HCT116 (cell line): ENCODE data around the gene GATAD2B. TPM values are rescaled to one million over a fixed set of nuclear protein-coding genes. Genes with fewer than 3 reads are reported as not detected.

ENCODE experiments used
- ATAC-seq: fragments of 200-7000 bp; cut with Tn5 transposase; 2 replicates; pipeline ENCODE4 v1.9.1; 2020; ENCODE audit warnings: mild to moderate bottlenecking, moderate library complexity
- BruUV-seq: library from RNA; stranded (reverse); fragments of 400-500 nt; replicated peaks from 2 replicates; lab custom pipeline; 2021; lab: Mats Ljungman, UMichigan
- CTCF ChIA-PET: fragments of 300-600 bp; sonication (Branson Sonifier 250); formaldehyde crosslinking; loops from one replicate; lab custom pipeline; 2021; ENCODE audit warnings: antibody characterized with exemption; lab: Charles Lee
- POLR2A ChIA-PET: fragments of 300-600, 350-600 bp; sonication (Branson Sonifier 250); formaldehyde crosslinking; loops from one replicate; lab custom pipeline; 2021; ENCODE audit warnings: antibody characterized with exemption; lab: Charles Lee
- RAD21 ChIA-PET, 2 experiments: fragments of 300-600 bp; sonication (Branson Sonifier 250); formaldehyde crosslinking; loops; one replicate each; lab custom pipeline; 2023; ENCODE audit warnings: low total read pairs in 2 of 2; ENCODE audit not compliant: uncharacterized antibody in 2 of 2, unreplicated experiment in 2 of 2, low non-redundant PET in 1 of 2; lab: Charles Lee
- DNase-seq: peaks from one replicate; pipeline ENCODE4 v3.0.0-alpha.2; 2010; ENCODE audit warnings: low read depth, low spot score
- H2AFZ ChIP-seq: fragments of 200-600 bp; shearing (Covaris generic), sonication (generic); 2 replicates; pipeline ENCODE4 v1.6.1; 2017; ENCODE audit warnings: low read depth, mixed run types, mixed read lengths, antibody characterized with exemption, low read length; ENCODE audit not compliant: poor library complexity, severe bottlenecking
- H3K27ac ChIP-seq: 2 replicates; pipeline ENCODE4 v1.5.1; 2012; ENCODE audit warnings: low read depth, low read length
- H3K27me3 ChIP-seq: fragments of 200-600 bp; sonication (generic); 2 replicates; pipeline ENCODE4 v1.6.1; 2016; ENCODE audit warnings: mixed run types, low read length, mixed read lengths; ENCODE audit not compliant: insufficient read depth
- H3K36me3 ChIP-seq, 2 experiments: fragments of 200-500 bp in 1 of 2; fragments of 200-600 bp in 1 of 2; sonication (Bioruptor generic) in 1 of 2; sonication (generic) in 1 of 2; 2 replicates each; pipeline versions ENCODE4 v1.5.1 to v1.6.1; 2014 to 2016; ENCODE audit warnings: low read length in 2 of 2, inconsistent platforms in 1 of 2, mixed read lengths in 1 of 2, mixed run types in 1 of 2; ENCODE audit not compliant: insufficient read depth in 2 of 2, control insufficient read depth in 1 of 2
- H3K4me1 ChIP-seq, 2 experiments: fragments of 200-600 bp in 1 of 2; sonication (generic) in 1 of 2; 2 replicates each; pipeline versions ENCODE4 v1.5.1 to v1.6.1; 2012 to 2017; ENCODE audit warnings: low read length in 2 of 2, inconsistent platforms in 1 of 2, mild to moderate bottlenecking in 1 of 2, mixed read lengths in 1 of 2, mixed run types in 1 of 2, moderate library complexity in 1 of 2; ENCODE audit not compliant: insufficient read depth in 2 of 2, control insufficient read depth in 1 of 2
- H3K4me2 ChIP-seq: fragments of 200-600 bp; sonication (generic); 2 replicates; pipeline ENCODE4 v1.6.1; 2017; ENCODE audit warnings: mixed run types, low read length, mixed read lengths
- H3K4me3 ChIP-seq, 2 experiments: fragments of 200-600 bp in 1 of 2; sonication (generic) in 1 of 2; replicated peaks in 1 of 2; 2 replicates each; pipeline ENCODE4 v1.5.1; 2011 to 2016; ENCODE audit warnings: low read length in 2 of 2, control low read depth in 1 of 2, low read depth in 1 of 2, mild to moderate bottlenecking in 1 of 2, mixed read lengths in 1 of 2, mixed run types in 1 of 2
- H3K79me2 ChIP-seq: fragments of 200-600 bp; sonication (generic); 2 replicates; pipeline ENCODE4 v1.6.1; 2017; ENCODE audit warnings: mild to moderate bottlenecking, mixed run types, low read length, moderate library complexity, mixed read lengths; ENCODE audit not compliant: insufficient read depth
- H3K9ac ChIP-seq: fragments of 200-600 bp; sonication (generic); 2 replicates; pipeline ENCODE4 v1.6.1; 2016; ENCODE audit warnings: low read length, mixed read lengths
- H3K9me2 ChIP-seq: fragments of 200-600 bp; sonication (generic), shearing (Covaris generic); 2 replicates; pipeline ENCODE4 v1.6.1; 2017; ENCODE audit warnings: mixed run types, mild to moderate bottlenecking, moderate library complexity; ENCODE audit not compliant: insufficient read depth
- H3K9me3 ChIP-seq, 2 experiments: fragments of 200-500 bp in 1 of 2; fragments of 200-600 bp in 1 of 2; sonication (Bioruptor generic) in 1 of 2; sonication (generic) in 1 of 2; 2 replicates each; pipeline ENCODE4 v1.6.1; 2014 to 2017; ENCODE audit warnings: low read length in 2 of 2, mixed read lengths in 2 of 2, inconsistent platforms in 1 of 2, low read depth in 1 of 2, mild to moderate bottlenecking in 1 of 2, mixed run types in 1 of 2, moderate library complexity in 1 of 2; ENCODE audit not compliant: control insufficient read depth in 1 of 2, insufficient read depth in 1 of 2
- H4K20me1 ChIP-seq: fragments of 200-600 bp; sonication (generic), shearing (Covaris generic); 2 replicates; pipeline ENCODE4 v1.6.1; 2017; ENCODE audit warnings: mixed run types, mild to moderate bottlenecking, moderate library complexity; ENCODE audit not compliant: insufficient read depth
- CBX3 ChIP-seq: IDR thresholded peaks from 2 replicates; pipeline ENCODE4 v1.6.1; 2012; ENCODE audit warnings: low read depth
- CEBPB ChIP-seq: IDR thresholded peaks from 2 replicates; pipeline ENCODE4 v1.6.1; 2012; ENCODE audit warnings: low read depth
- EGR1 ChIP-seq: IDR thresholded peaks from 2 replicates; pipeline ENCODE4 v1.6.1; 2012; ENCODE audit warnings: low read depth
- ELF1 ChIP-seq: IDR thresholded peaks from 2 replicates; pipeline ENCODE4 v1.6.1; 2012; ENCODE audit warnings: low read depth, borderline replicate concordance
- EZH2 ChIP-seq: fragments of 200-600 bp; sonication (generic); IDR thresholded peaks from 2 replicates; pipeline ENCODE4 v1.6.1; 2017; ENCODE audit warnings: antibody characterized with exemption, mixed run types
- EZH2phosphoT487 ChIP-seq: fragments of 200-600 bp; IDR thresholded peaks from 2 replicates; pipeline ENCODE4 v1.6.1; 2018; ENCODE audit warnings: antibody characterized with exemption, borderline replicate concordance
- FOSL1 ChIP-seq: IDR thresholded peaks from 2 replicates; pipeline ENCODE4 v1.6.1; 2012; ENCODE audit warnings: low read depth
- JUND ChIP-seq: IDR thresholded peaks from 2 replicates; pipeline ENCODE4 v1.6.1; 2012
- POLR2A ChIP-seq: IDR thresholded peaks from 2 replicates; pipeline ENCODE4 v1.7.0; 2011; ENCODE audit warnings: borderline replicate concordance; ENCODE audit not compliant: insufficient read depth, insufficient read length; ENCODE audit errors: extremely low read depth
- POLR2AphosphoS5 ChIP-seq: IDR thresholded peaks from 2 replicates; pipeline ENCODE4 v1.6.1; 2011; ENCODE audit warnings: mild to moderate bottlenecking, low read depth, low read length, moderate library complexity
- RAD21 ChIP-seq: IDR thresholded peaks from 2 replicates; pipeline ENCODE4 v1.6.1; 2012; ENCODE audit warnings: low read depth, mild to moderate bottlenecking
- SIN3A ChIP-seq: IDR thresholded peaks from 2 replicates; pipeline ENCODE4 v1.6.1; 2012; ENCODE audit warnings: low read depth
- SP1 ChIP-seq: IDR thresholded peaks from 2 replicates; pipeline ENCODE4 v1.6.1; 2012; ENCODE audit warnings: low read depth
- SRF ChIP-seq: IDR thresholded peaks from 2 replicates; pipeline ENCODE4 v1.6.1; 2012; ENCODE audit warnings: low read depth
- ZFX ChIP-seq: fragments of 450-650 bp; IDR thresholded peaks from 2 replicates; pipeline ENCODE4 v1.6.1; 2017
- ZNF274 ChIP-seq: fragments of 200-500 bp; sonication (Bioruptor generic); IDR thresholded peaks from 2 replicates; pipeline ENCODE4 v1.6.1; 2014; ENCODE audit warnings: mild to moderate bottlenecking, low read depth, low read length, inconsistent platforms
- intact Hi-C: fragments of 100-400 bp; cut with micrococcal nuclease; formaldehyde crosslinking; loops from 2 replicates; pipeline ENCODE4 v1.10.0; 2022
- total RNA-seq: library from RNA; stranded (reverse); gene quantifications from one replicate; pipeline ENCODE4 v1.2.1, GENCODE V29; 2021; ENCODE audit not compliant: unreplicated experiment
- TF ChIP-seq, protein P1 (sequence below): IDR thresholded peaks from 2 replicates; pipeline ENCODE4 v1.6.1; 2012
- TF ChIP-seq, protein P2 (sequence below), 3 experiments: fragments of 200-600 bp in 1 of 3; sonication (generic) in 1 of 3; IDR thresholded peaks in 2 of 3; conservative IDR thresholded peaks in 1 of 3; 2 replicates each; pipeline ENCODE4 v1.5.1; 2012 to 2017; ENCODE audit warnings: low read depth in 2 of 3, low read length in 2 of 3, antibody characterized with exemption in 1 of 3, borderline replicate concordance in 1 of 3, control low read depth in 1 of 3, mild to moderate bottlenecking in 1 of 3, mixed read lengths in 1 of 3, mixed run types in 1 of 3, moderate library complexity in 1 of 3; ENCODE audit not compliant: insufficient read depth in 1 of 3
- TF ChIP-seq, protein P3 (sequence below): IDR thresholded peaks from 2 replicates; pipeline ENCODE4 v1.6.1; 2012
- TF ChIP-seq, protein P4 (sequence below): IDR thresholded peaks from 2 replicates; pipeline ENCODE4 v1.6.1; 2011; ENCODE audit warnings: mild to moderate bottlenecking, low read length, moderate library complexity; ENCODE audit not compliant: insufficient replicate concordance; ENCODE audit errors: extremely low read depth

Gene GATAD2B
- total RNA-seq, 1 experiment from 2014 or later = 50.2 TPM

DNA sequence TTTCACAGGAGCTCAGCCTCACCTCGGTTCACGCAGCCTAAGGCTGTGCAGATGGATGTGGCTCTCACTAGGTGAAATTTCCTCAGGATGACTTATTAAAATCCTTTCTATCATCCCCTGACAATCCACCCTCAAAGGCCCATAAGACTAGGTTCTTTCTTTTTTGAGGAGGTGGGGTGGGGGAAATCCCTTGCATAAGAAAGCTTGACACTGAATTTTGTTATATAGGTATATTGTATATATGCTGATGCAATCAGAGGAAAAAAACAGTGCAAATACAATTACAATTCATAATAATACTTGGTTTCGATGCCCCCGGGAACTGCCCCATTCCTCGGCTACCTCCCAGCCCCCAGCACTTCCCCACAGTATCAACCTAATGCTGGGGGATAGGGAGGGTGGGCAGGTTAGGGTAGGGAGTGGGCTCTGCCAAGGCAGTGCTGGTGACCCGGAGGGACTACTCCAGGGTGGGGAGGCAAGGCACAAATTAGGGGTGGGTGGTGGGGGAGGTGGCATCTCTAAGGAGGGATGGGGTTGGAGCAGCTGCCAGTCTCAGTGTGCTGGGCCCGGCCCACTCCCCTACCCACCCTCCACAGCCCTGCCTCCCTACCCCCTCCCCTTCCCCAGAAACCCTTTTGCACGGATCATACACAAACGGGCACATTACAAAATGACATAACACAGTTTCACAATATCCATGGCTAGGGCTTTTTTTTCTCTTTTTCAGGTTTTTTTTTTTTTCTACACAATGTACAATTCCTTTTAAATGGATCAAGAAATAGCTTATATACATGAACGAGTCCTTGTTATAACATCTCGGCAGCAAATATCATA is 116.7 kb downstream of the GATAD2B start:
- no peak for DNase-seq
- Histone ChIP-seq H3K79me2 (no peaks in the 10 kb centered on the region), H3K9me3 (no peaks in the 10 kb centered on the region), H2AFZ (no peak overlapping the region)
- RAD21 ChIA-PET = no interaction called here
- TF ChIP-seq ZNF274 (no peak), JUND (no peak), EZH2 (no peak), EZH2phosphoT487 (no peak), POLR2A (no peak), CBX3 (no peak), FOSL1 (no peak), CEBPB (no peak), SRF (no peak), SIN3A (no peak), ZFX (no peak), SP1 (no peak), ELF1 (no peak), EGR1 (no peak), RAD21 (no peak), POLR2AphosphoS5 (no peak)
- TF ChIP-seq, protein P1, sequence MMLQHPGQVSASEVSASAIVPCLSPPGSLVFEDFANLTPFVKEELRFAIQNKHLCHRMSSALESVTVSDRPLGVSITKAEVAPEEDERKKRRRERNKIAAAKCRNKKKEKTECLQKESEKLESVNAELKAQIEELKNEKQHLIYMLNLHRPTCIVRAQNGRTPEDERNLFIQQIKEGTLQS = no peak
- TF ChIP-seq, protein P2, sequence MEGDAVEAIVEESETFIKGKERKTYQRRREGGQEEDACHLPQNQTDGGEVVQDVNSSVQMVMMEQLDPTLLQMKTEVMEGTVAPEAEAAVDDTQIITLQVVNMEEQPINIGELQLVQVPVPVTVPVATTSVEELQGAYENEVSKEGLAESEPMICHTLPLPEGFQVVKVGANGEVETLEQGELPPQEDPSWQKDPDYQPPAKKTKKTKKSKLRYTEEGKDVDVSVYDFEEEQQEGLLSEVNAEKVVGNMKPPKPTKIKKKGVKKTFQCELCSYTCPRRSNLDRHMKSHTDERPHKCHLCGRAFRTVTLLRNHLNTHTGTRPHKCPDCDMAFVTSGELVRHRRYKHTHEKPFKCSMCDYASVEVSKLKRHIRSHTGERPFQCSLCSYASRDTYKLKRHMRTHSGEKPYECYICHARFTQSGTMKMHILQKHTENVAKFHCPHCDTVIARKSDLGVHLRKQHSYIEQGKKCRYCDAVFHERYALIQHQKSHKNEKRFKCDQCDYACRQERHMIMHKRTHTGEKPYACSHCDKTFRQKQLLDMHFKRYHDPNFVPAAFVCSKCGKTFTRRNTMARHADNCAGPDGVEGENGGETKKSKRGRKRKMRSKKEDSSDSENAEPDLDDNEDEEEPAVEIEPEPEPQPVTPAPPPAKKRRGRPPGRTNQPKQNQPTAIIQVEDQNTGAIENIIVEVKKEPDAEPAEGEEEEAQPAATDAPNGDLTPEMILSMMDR (IDR thresholded peaks at IDR 0.05 in 2 of 3, conservative IDR thresholded peaks at IDR 0.05 in 1 of 3; ENCODE audit: borderline replicate concordance in 1 of 3, insufficient read depth in 1 of 3, low read depth in 2 of 3, low read length in 2 of 3) = no peak
- TF ChIP-seq, protein P3, sequence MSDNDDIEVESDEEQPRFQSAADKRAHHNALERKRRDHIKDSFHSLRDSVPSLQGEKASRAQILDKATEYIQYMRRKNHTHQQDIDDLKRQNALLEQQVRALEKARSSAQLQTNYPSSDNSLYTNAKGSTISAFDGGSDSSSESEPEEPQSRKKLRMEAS = no peak
- TF ChIP-seq, protein P4, sequence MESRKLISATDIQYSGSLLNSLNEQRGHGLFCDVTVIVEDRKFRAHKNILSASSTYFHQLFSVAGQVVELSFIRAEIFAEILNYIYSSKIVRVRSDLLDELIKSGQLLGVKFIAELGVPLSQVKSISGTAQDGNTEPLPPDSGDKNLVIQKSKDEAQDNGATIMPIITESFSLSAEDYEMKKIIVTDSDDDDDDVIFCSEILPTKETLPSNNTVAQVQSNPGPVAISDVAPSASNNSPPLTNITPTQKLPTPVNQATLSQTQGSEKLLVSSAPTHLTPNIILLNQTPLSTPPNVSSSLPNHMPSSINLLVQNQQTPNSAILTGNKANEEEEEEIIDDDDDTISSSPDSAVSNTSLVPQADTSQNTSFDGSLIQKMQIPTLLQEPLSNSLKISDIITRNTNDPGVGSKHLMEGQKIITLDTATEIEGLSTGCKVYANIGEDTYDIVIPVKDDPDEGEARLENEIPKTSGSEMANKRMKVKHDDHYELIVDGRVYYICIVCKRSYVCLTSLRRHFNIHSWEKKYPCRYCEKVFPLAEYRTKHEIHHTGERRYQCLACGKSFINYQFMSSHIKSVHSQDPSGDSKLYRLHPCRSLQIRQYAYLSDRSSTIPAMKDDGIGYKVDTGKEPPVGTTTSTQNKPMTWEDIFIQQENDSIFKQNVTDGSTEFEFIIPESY = no peak
- TF ChIP-seq, all 23 proteins: peak for 0
- Histone ChIP-seq H3K9me2 (no peaks in the 10 kb centered on the region), H3K4me2 (peak overlapping the region; percentile 54), H3K4me1 (peaks cover 5 to 12% of the 10 kb centered on the region in 2 experiments; a peak in 3 of 4 replicates), H3K27ac (peak overlapping the region; percentile 16; the same call in 1 of the 2 replicates), H3K27me3 (no peaks in the 10 kb centered on the region), H3K36me3 (peaks cover under 1 to 13% of the 10 kb centered on the region in 2 experiments; a peak in 3 of 4 replicates), H3K9ac (peak overlapping the region; percentile 37), H3K4me3 (no peak overlapping the region), H4K20me1 (no peaks in the 10 kb centered on the region)
- ChIA-PET CTCF (no interaction called here), POLR2A (interaction anchor here (0.7 to 2.6 kb wide), 2 partner anchors 161 to 185 kb away, joined by 3 to 6 read pairs; partner anchors contain the start of gene RPS27)
- intact Hi-C loops = no loop called here
- 0 out of 2 replicates have a peak, but pooled peaks have one; percentile 23 for ATAC-seq
- BruUV-seq = no TSS peak
